Measurements from ENCODE around the gene ZNF503.

The ZNF503 gene

GRCh38 chr10:75410132-75411005 is 8.8 kb upstream of the ZNF503 start:
- no peak for DNase-seq (ENCODE audit: extremely low read depth, low read depth)
- TF ChIP-seq CTCF (IDR thresholded peaks at IDR 0.05; ENCODE audit: low read depth, low read length): no peak

GRCh38 chr10:75408911-75409885 is 7.6 kb upstream of the ZNF503 start:
- DNase-seq (ENCODE audit: extremely low read depth, low read depth): no peak
- TF ChIP-seq CTCF (IDR thresholded peaks at IDR 0.05; ENCODE audit: low read depth, low read length): no peak

GRCh38 chr10:75408509-75408875 is 6.9 kb upstream of the ZNF503 start:
- DNase-seq (ENCODE audit: extremely low read depth, low read depth): no peak
- no peak; the same call in 1 of the 2 replicates for TF ChIP-seq CTCF (IDR thresholded peaks at IDR 0.05; ENCODE audit: low read depth, low read length)

GRCh38 chr10:75407713-75408508 is 6.3 kb upstream of the ZNF503 start:
- no peak for DNase-seq (ENCODE audit: extremely low read depth, low read depth)
- TF ChIP-seq CTCF (IDR thresholded peaks at IDR 0.05; ENCODE audit: low read depth, low read length): no peak; the same call in 1 of the 2 replicates

GRCh38 chr10:75407224-75407712 is 5.7 kb upstream of the ZNF503 start:
- TF ChIP-seq CTCF (IDR thresholded peaks at IDR 0.05; ENCODE audit: low read depth, low read length): no peak
- DNase-seq (ENCODE audit: extremely low read depth, low read depth): no peak

GRCh38 chr10:75406462-75407223 is 5.1 kb upstream of the ZNF503 start:
- TF ChIP-seq CTCF (IDR thresholded peaks at IDR 0.05; ENCODE audit: low read depth, low read length): no peak
- no peak for DNase-seq (ENCODE audit: extremely low read depth, low read depth)
